K562 (cell line): ENCODE measurements around the gene TRIM34. TPM values are rescaled to one million over a fixed set of nuclear protein-coding genes. Genes with fewer than 3 reads are reported as not detected.
A peak's percentile ranks its signal among the peaks of the same experiment; 100 is the strongest.

Source experiments
- ATAC-seq: fragments of 200-7000 bp; cut with Tn5 transposase; 3 replicates; pipeline ENCODE4 v1.9.1; 2020; ENCODE audit warnings: moderate library complexity
- BruUV-seq: library from RNA; stranded (reverse); fragments of 400-500 nt; replicated peaks from 2 replicates; lab custom pipeline; 2021; lab: Mats Ljungman, UMichigan
- CTCF ChIA-PET: fragments of 300-600 bp; formaldehyde crosslinking; extraction: SDS; loops from one replicate; lab custom pipeline; 2021; ENCODE audit warnings: low intra/inter-chr PET ratio; lab: Yijun Ruan, JAX
- POLR2A ChIA-PET: fragments of 300-600, 350-650 bp; sonication (Branson Sonifier 250); formaldehyde crosslinking; extraction: SDS; loops from one replicate; lab custom pipeline; 2021; ENCODE audit warnings: antibody characterized with exemption, inconsistent platforms; lab: Yijun Ruan, JAX
- DNase-seq, 4 experiments: peaks; one replicate each; pipeline versions ENCODE4 v3.0.0 to v3.0.0-alpha.2; 2011 to 2018; ENCODE audit warnings: low spot score in 3 of 4, mixed read lengths in 3 of 4; ENCODE audit errors: extremely low read depth in 1 of 4
- FAIRE-seq: peaks from 2 replicates; lab custom pipeline; 2011; peaks lifted over from hg19 to GRCh38; lab: Jason Lieb, UNC
- H2AFZ ChIP-seq: 2 replicates; pipeline ENCODE4 v1.6.0; 2011; ENCODE audit warnings: low read depth, low read length, control low read depth, inconsistent platforms
- H3K27ac ChIP-seq: fragments of 200-600 bp; 3 replicates; pipeline ENCODE4 v1.8.0; 2011; ENCODE audit warnings: low read depth, mild to moderate bottlenecking, control low read depth, inconsistent platforms, low read length, moderate library complexity, mixed read lengths; ENCODE audit errors: extremely low read depth
- H3K27me3 ChIP-seq, 2 experiments: fragments of 300-600 bp in 1 of 2; 2 replicates in 1 of 2; 3 replicates in 1 of 2; pipeline versions ENCODE4 v1.6.0 to v1.8.0; 2011; ENCODE audit warnings: inconsistent platforms in 2 of 2, low read length in 2 of 2, mild to moderate bottlenecking in 1 of 2, mixed read lengths in 1 of 2, moderate library complexity in 1 of 2; ENCODE audit not compliant: control insufficient read depth in 2 of 2, insufficient read depth in 2 of 2
- H3K36me3 ChIP-seq: fragments of 300-600 bp; 3 replicates; pipeline ENCODE4 v1.8.0; 2011; ENCODE audit warnings: mild to moderate bottlenecking, low read length, inconsistent platforms; ENCODE audit not compliant: control insufficient read depth, insufficient read depth
- H3K4me1 ChIP-seq, 2 experiments: fragments of 200-600 bp in 1 of 2; replicated peaks in 1 of 2; 2 replicates in 1 of 2; 3 replicates in 1 of 2; pipeline versions ENCODE4 v1.5.1 to v1.8.0; 2011; ENCODE audit warnings: inconsistent platforms in 2 of 2, low read length in 2 of 2, mild to moderate bottlenecking in 1 of 2, mixed read lengths in 1 of 2, moderate library complexity in 1 of 2; ENCODE audit not compliant: control insufficient read depth in 2 of 2, insufficient read depth in 2 of 2
- H3K4me2 ChIP-seq: 2 replicates; pipeline ENCODE4 v1.6.1; 2011; ENCODE audit warnings: low read length, control low read depth, inconsistent platforms, mixed read lengths; ENCODE audit not compliant: insufficient read depth
- H3K4me3 ChIP-seq: fragments of 200-600 bp; sonication (generic), shearing (Covaris generic); 2 replicates; pipeline ENCODE4 v1.5.1; 2016; ENCODE audit warnings: control low read depth, inconsistent platforms
- H3K79me2 ChIP-seq: fragments of 200-600 bp; 3 replicates; pipeline ENCODE4 v1.8.0; 2011; ENCODE audit warnings: low read length, inconsistent platforms; ENCODE audit not compliant: control insufficient read depth, insufficient read depth
- H3K9ac ChIP-seq, 2 experiments: 2 replicates each; pipeline versions ENCODE4 v1.6.0 to v1.6.1; 2011; ENCODE audit warnings: low read depth in 2 of 2, low read length in 2 of 2, control low read depth in 1 of 2, inconsistent platforms in 1 of 2, mild to moderate bottlenecking in 1 of 2, mixed read lengths in 1 of 2; ENCODE audit not compliant: insufficient read depth in 1 of 2
- H3K9me1 ChIP-seq: one replicate; pipeline ENCODE4 v1.6.0; 2011; ENCODE audit warnings: inconsistent platforms, mild to moderate bottlenecking, low read length, moderate library complexity; ENCODE audit not compliant: control insufficient read depth, insufficient read depth
- H3K9me3 ChIP-seq: replicated peaks from 2 replicates; pipeline ENCODE4 v1.5.1; 2011; ENCODE audit warnings: low read depth, low read length, inconsistent platforms; ENCODE audit not compliant: control insufficient read depth, insufficient read depth
- H4K20me1 ChIP-seq: replicated peaks from 2 replicates; pipeline ENCODE4 v1.6.1; 2011; ENCODE audit warnings: low read length, inconsistent platforms, mixed read lengths; ENCODE audit not compliant: control insufficient read depth, insufficient read depth
- ATF7 ChIP-seq: fragments of 450-650 bp; IDR thresholded peaks from 2 replicates; pipeline ENCODE4 v1.7.1; 2014; ENCODE audit warnings: mild to moderate bottlenecking, moderate library complexity
- BRD9 ChIP-seq: fragments of 450-650 bp; IDR thresholded peaks from 2 replicates; pipeline ENCODE4 v1.6.1; 2018; ENCODE audit warnings: low read depth; ENCODE audit not compliant: partially characterized antibody
- CBFA2T3 ChIP-seq: fragments of 450-650 bp; IDR thresholded peaks from 2 replicates; pipeline ENCODE4 v1.6.1; 2017
- CBX3 ChIP-seq, 2 experiments: IDR thresholded peaks; 1 replicate in 1 of 2; 2 replicates in 1 of 2; pipeline ENCODE4 v1.6.1; 2012; ENCODE audit warnings: inconsistent platforms in 2 of 2, low read length in 2 of 2, borderline replicate concordance in 1 of 2, control low read depth in 1 of 2
- DPF2 ChIP-seq: fragments of 450-650 bp; IDR thresholded peaks from 2 replicates; pipeline ENCODE4 v1.6.1; 2016
- EHMT2 ChIP-seq: fragments of 450-650 bp; IDR thresholded peaks from 2 replicates; pipeline ENCODE4 v1.6.1; 2018; ENCODE audit warnings: antibody characterized with exemption
- ETS2 ChIP-seq: IDR thresholded peaks from 2 replicates; pipeline ENCODE4 v1.6.1; 2016; ENCODE audit warnings: borderline replicate concordance, missing genetic modification characterization, mild to moderate bottlenecking, moderate library complexity, missing compliant biosample characterization; ENCODE audit not compliant: poor library complexity, severe bottlenecking
- FOXA1 ChIP-seq: fragments of 450-650 bp; IDR thresholded peaks from 2 replicates; pipeline ENCODE4 v1.6.1; 2016; ENCODE audit warnings: mild to moderate bottlenecking, borderline replicate concordance
- KLF1 ChIP-seq: fragments of 450-650 bp; IDR thresholded peaks from 2 replicates; pipeline ENCODE4 v1.6.1; 2016; ENCODE audit warnings: missing genetic modification characterization, missing compliant biosample characterization
- MTA2 ChIP-seq: fragments of 450-650 bp; IDR thresholded peaks from 2 replicates; pipeline ENCODE4 v1.6.1; 2016; ENCODE audit warnings: low read depth
- PHTF2 ChIP-seq: fragments of 250-450 bp; sonication (Bioruptor Pico); IDR thresholded peaks from 2 replicates; pipeline ENCODE4 v1.5.0; 2021; ENCODE audit warnings: mild to moderate bottlenecking
- POLR2AphosphoS2 ChIP-seq: IDR thresholded peaks from 2 replicates; pipeline ENCODE4 v1.6.1; 2012; ENCODE audit warnings: low read length, improper control_type of control experiment
- PTBP1 ChIP-seq: fragments of 200-400 bp; formaldehyde crosslinking; IDR thresholded peaks from 2 replicates; pipeline ENCODE4 v1.6.1; 2017; ENCODE audit warnings: low read depth, low read length
- RFX5 ChIP-seq: IDR thresholded peaks from 2 replicates; pipeline ENCODE4 v1.6.1; 2011; ENCODE audit warnings: low read depth, mild to moderate bottlenecking, improper control_type of control experiment, low read length
- SAFB ChIP-seq: fragments of 200-400 bp; formaldehyde crosslinking; IDR thresholded peaks from 2 replicates; pipeline ENCODE4 v1.6.1; 2017; ENCODE audit warnings: low read depth, low read length, borderline replicate concordance
- SLC30A9 ChIP-seq: fragments of 250-450 bp; sonication (Bioruptor Pico); IDR thresholded peaks from 2 replicates; pipeline ENCODE4 v1.8.0; 2022; ENCODE audit warnings: mild to moderate bottlenecking, moderate library complexity
- STAT5A ChIP-seq: IDR thresholded peaks from 2 replicates; pipeline ENCODE4 v1.6.1; 2012; ENCODE audit warnings: low read length, inconsistent platforms, borderline replicate concordance
- SUPT5H ChIP-seq: fragments of 450-650 bp; IDR thresholded peaks from 2 replicates; pipeline ENCODE4 v1.6.1; 2016
- TRIM28 ChIP-seq: fragments of 450-650 bp; IDR thresholded peaks from 2 replicates; pipeline ENCODE4 v1.6.1; 2017
- ZC3H8 ChIP-seq: fragments of 450-650 bp; IDR thresholded peaks from 2 replicates; pipeline ENCODE4 v1.6.1; 2017
- ZKSCAN8 ChIP-seq: fragments of 200-800 bp; sonication (Bioruptor generic); IDR thresholded peaks from 2 replicates; pipeline ENCODE4 v1.6.1; 2016; ENCODE audit warnings: missing genetic modification characterization, missing compliant biosample characterization
- ZNF561 ChIP-seq: fragments of 450-650 bp; formaldehyde crosslinking; conservative IDR thresholded peaks from 2 replicates; pipeline ENCODE4 v1.4.0; 2020; ENCODE audit warnings: mild to moderate bottlenecking, moderate library complexity
- ZNF57 ChIP-seq: fragments of 450-650 bp; formaldehyde crosslinking; IDR thresholded peaks from 2 replicates; pipeline ENCODE4 v1.4.0; 2020; ENCODE audit warnings: mild to moderate bottlenecking, moderate library complexity
- WGBS: fragments of 100-300 bp; shearing (Covaris generic); methylation state at CpG from one replicate; pipeline ENCODE4 v1.1.6; 2016; ENCODE audit warnings: low coverage, mixed read lengths; ENCODE audit not compliant: insufficient coverage; ENCODE audit errors: missing lambda C conversion rate; 5-methylcytosine and 5-hydroxymethylcytosine counted together
- in situ Hi-C: fragments of 300-500 bp; cut with MboI; formaldehyde crosslinking; loops from 4 replicates; pipeline ENCODE4 v1.15.0; 2018; ENCODE audit warnings: inconsistent platforms, mixed read lengths
- intact Hi-C: fragments of 100-400 bp; cut with micrococcal nuclease; formaldehyde crosslinking; loops from 2 replicates; pipeline ENCODE4 v1.14.2; 2022
- polyA plus RNA-seq, 8 experiments: library from polyadenylated mRNA; depleted of rRNA in 4 of 8; stranded (reverse) in 5 of 8; unstranded in 3 of 8; fragments of >200 nt; fragmentation: Nextera tagmentation in 2 of 8; fragmentation: Illumina TruSeq in 1 of 8; extraction: Ambion mirVana in 2 of 8; extraction: Trizol in 1 of 8; gene quantifications; 2 replicates each; pipeline versions ENCODE4 v1.2.1 to v1.2.3, GENCODE V29; 2011 to 2014; ENCODE audit warnings: inconsistent platforms in 1 of 8, missing spikeins in 1 of 8
- total RNA-seq, 7 experiments: library from RNA; depleted of rRNA in 6 of 7; stranded (reverse); fragments of >200 nt in 6 of 7; fragmentation: Illumina TruSeq in 2 of 7; extraction: Trizol in 2 of 7; gene quantifications; 2 replicates each; pipeline versions ENCODE4 v1.2.1 to v1.2.3, GENCODE V29; 2011 to 2021; ENCODE audit warnings: low replicate concordance in 1 of 7

Gene TRIM34
- total and polyA plus RNA-seq, 9 of the 15 experiments (the other 6 are each of a cell fraction or from before 2014, with no cell fraction given) = 0.31 to 2.9 (median 1.3) TPM

GRCh38 chr11:5618807-5619206 lies 6.0 kb upstream of the TRIM34 start:
- POLR2A ChIA-PET = interaction anchor here (0.7 to 0.8 kb wide), 2 partner anchors 100 to 104 kb away, joined by 3 read pairs; no protein-coding TSS in a partner anchor
- no peak overlapping the region for H3K27ac ChIP-seq
- in situ Hi-C loops = no loop called here

DNA sequence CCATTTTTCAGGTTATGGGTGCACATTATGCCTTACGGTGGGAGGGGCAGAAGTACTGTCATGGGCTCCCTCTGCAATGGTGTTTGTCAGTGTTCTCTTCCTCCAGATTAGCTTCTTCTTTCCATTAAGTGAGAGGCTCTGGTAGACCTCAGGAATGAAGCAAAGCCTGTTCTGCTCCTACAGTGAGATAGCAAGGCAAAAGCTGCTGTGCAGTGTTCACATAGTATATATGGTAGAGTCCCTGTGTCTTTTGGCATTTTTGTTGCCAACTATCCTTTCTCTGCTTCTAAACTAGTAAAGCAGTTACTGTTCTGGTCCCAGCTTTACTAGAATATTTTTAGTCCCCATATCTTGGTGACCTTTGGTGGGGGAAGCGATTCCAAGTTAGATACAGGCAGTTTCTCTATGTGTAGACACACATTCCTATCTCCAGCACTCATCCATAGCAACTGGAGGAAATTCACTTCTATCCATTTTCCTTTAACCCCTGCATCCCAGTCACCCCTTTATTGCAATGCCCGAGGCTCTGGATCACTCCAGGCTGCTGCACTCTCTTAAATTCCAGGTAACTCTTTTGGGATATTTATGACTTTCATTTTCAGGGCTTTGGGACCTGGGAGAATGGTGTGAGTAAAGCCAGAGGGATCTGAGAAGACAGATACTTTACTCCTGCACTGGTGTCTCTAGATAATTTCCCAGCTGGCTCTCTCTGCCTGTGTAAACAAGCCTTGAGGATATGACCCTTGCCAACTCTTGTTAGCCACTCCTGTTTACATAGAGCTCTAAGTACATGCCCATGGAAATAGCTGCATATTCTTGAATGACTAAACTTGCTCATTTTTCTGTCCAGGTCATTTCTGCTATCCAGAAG lies 3.9 kb upstream of the TRIM34 start:
- H3K79me2 ChIP-seq = no peaks in the 10 kb centered on the region
- 0% methylated on average over 3 of the region's 3 CpGs for WGBS
- H3K4me3 ChIP-seq = no peak overlapping the region
- ChIA-PET CTCF (no interaction called here), POLR2A (interaction anchor here (0.7 to 1.8 kb wide), 2 partner anchors 20 to 110 kb away, joined by 3 to 4 read pairs; no protein-coding TSS in a partner anchor)
- H3K9me3 ChIP-seq = no peaks in the 10 kb centered on the region; the same call in 1 of the 2 replicates
- peak overlapping the region; percentile 49; the same call in 1 of the 2 replicates for H2AFZ ChIP-seq
- no peaks in the 10 kb centered on the region for H3K27me3 ChIP-seq
- DNase-seq = peak in 2 of 4 experiments; percentile 30 to 44
- intact Hi-C loops (no loop called here), in situ Hi-C loops (no loop called here)
- H3K4me1 ChIP-seq = peaks cover 0 to 10% of the 10 kb centered on the region in 2 experiments; a peak in 3 of 5 replicates
- H4K20me1 ChIP-seq = no peaks in the 10 kb centered on the region
- no peaks in the 10 kb centered on the region for H3K36me3 ChIP-seq
- no peak overlapping the region for H3K9ac ChIP-seq
- no peak for FAIRE-seq
- no peaks in the 10 kb centered on the region for H3K9me1 ChIP-seq
- H3K4me2 ChIP-seq = peak overlapping the region; percentile 12
- H3K27ac ChIP-seq = peak overlapping the region; percentile 16; the same call in 1 of the 3 replicates
- BruUV-seq = no TSS peak
- ATAC-seq = peak; percentile 37; the same call in 2 of the 3 replicates
- TF ChIP-seq ZKSCAN8 = no peak
- TF ChIP-seq BRD9 = no peak
- TF ChIP-seq CBFA2T3 = peak; percentile 85
- TF ChIP-seq CBX3 (IDR thresholded peaks at IDR 0.05; ENCODE audit: borderline replicate concordance in 1 of 2, low read length in 2 of 2) = no peak
- peak; percentile 79 for TF ChIP-seq MTA2
- no peak for TF ChIP-seq SLC30A9 (CRISPR knock-in tag)
- TF ChIP-seq RFX5 = no peak
- peak; percentile 95 for TF ChIP-seq FOXA1
- TF ChIP-seq ZNF561 (CRISPR knock-in tag) = no peak
- no peak for TF ChIP-seq ZC3H8
- TF ChIP-seq SAFB = no peak
- no peak for TF ChIP-seq TRIM28
- 0 out of 2 replicates have a peak, but pooled peaks have one; percentile 29 for TF ChIP-seq DPF2
- TF ChIP-seq STAT5A = 0 out of 2 replicates have a peak, but pooled peaks have one; percentile 16
- TF ChIP-seq ETS2 (tag) = no peak

More at GRCh38 chr11:5618807-5619206, 6.0 kb upstream of the TRIM34 start:
- Histone ChIP-seq H3K4me1 (peaks cover 0 to 10% of the 10 kb centered on the region in 2 experiments; a peak in 3 of 5 replicates), H3K36me3 (no peaks in the 10 kb centered on the region), H3K4me2 (no peak overlapping the region), H3K79me2 (no peaks in the 10 kb centered on the region), H3K27me3 (no peaks in the 10 kb centered on the region), H3K9me1 (no peaks in the 10 kb centered on the region), H3K4me3 (no peak overlapping the region), H3K9me3 (no peaks in the 10 kb centered on the region; the same call in 1 of the 2 replicates), H4K20me1 (no peaks in the 10 kb centered on the region), H2AFZ (no peak overlapping the region), H3K9ac (no peak overlapping the region)
- FAIRE-seq (no peak), DNase-seq (no peak), ATAC-seq (no peak)
- TF ChIP-seq KLF1 (tag) = no peak
- TF ChIP-seq SUPT5H = no peak
- TF ChIP-seq PHTF2 (CRISPR knock-in tag) = no peak
- no peak for TF ChIP-seq POLR2AphosphoS2
- no peak for TF ChIP-seq ATF7
- TF ChIP-seq ZNF57 (CRISPR knock-in tag) = no peak
- TF ChIP-seq EHMT2 = no peak
- TF ChIP-seq PTBP1 = no peak
- BruUV-seq = no TSS peak
- CTCF ChIA-PET = no interaction called here
- intact Hi-C loops = no loop called here
- WGBS = 14% methylated on average over 3 of the region's 3 CpGs
